ENCODE measurements around the gene HRH2.
"Not testable (repeated sequence)": the region's sequence is repeated elsewhere in the genome, so short reads cannot be mapped to it uniquely, and the experiment has no call there.

Gene HRH2

GRCh38 chr5:175646251-175646650 lies 11.6 kb upstream of the HRH2 start:
- no peak for DNase-seq (ENCODE audit: low spot score)

GRCh38 chr5:175649967-175650366 lies 7.9 kb upstream of the HRH2 start:
- DNase-seq (ENCODE audit: low spot score): no peak

- not testable (repeated sequence) for DNase-seq (ENCODE audit: low spot score)
Observed at GRCh38 chr5:175650430-175651205, 7.3 kb upstream of the HRH2 start.

GRCh38 chr5:175652741-175653663 lies 4.9 kb upstream of the HRH2 start:
- DNase-seq (ENCODE audit: low spot score): no peak

- DNase-seq (ENCODE audit: low spot score): no peak
Observed at GRCh38 chr5:175653763-175654162, 4.1 kb upstream of the HRH2 start.

GRCh38 chr5:175654339-175654738 lies 3.5 kb upstream of the HRH2 start:
- DNase-seq (ENCODE audit: low spot score): no peak

- no peak for DNase-seq (ENCODE audit: low spot score)
Observed at GRCh38 chr5:175654807-175655206, 3.1 kb upstream of the HRH2 start.

- no peak for DNase-seq (ENCODE audit: low spot score)
Observed at GRCh38 chr5:175655411-175655810, 2.5 kb upstream of the HRH2 start.

- DNase-seq (ENCODE audit: low spot score): no peak
Observed at GRCh38 chr5:175656966-175657365, 905 bp upstream of the HRH2 start.

GRCh38 chr5:175658299-175659145 lies 651 bp downstream of the HRH2 start:
- no peak for DNase-seq (ENCODE audit: low spot score)

GRCh38 chr5:175659546-175660253 lies 1.8 kb downstream of the HRH2 start:
- DNase-seq (ENCODE audit: low spot score): no peak

- DNase-seq (ENCODE audit: low spot score): no peak
Observed at GRCh38 chr5:175663186-175664184, 5.6 kb downstream of the HRH2 start.

GRCh38 chr5:175664723-175665122 lies 6.9 kb downstream of the HRH2 start:
- no peak for DNase-seq (ENCODE audit: low spot score)

- DNase-seq (ENCODE audit: low spot score): no peak
Observed at GRCh38 chr5:175666216-175666615, 8.3 kb downstream of the HRH2 start.

GRCh38 chr5:175668006-175668405 lies 10.1 kb downstream of the HRH2 start:
- DNase-seq (ENCODE audit: low spot score): no peak

- no peak for DNase-seq (ENCODE audit: low spot score)
Observed at GRCh38 chr5:175670372-175670771, 12.5 kb downstream of the HRH2 start.

- DNase-seq (ENCODE audit: low spot score): no peak
Observed at GRCh38 chr5:175671013-175671412, 13.1 kb downstream of the HRH2 start.

- DNase-seq (ENCODE audit: low spot score): no peak
Observed at GRCh38 chr5:175672976-175673648, 15.2 kb downstream of the HRH2 start.

- no peak for DNase-seq (ENCODE audit: low spot score)
Observed at GRCh38 chr5:175674731-175675346, 17.0 kb downstream of the HRH2 start.
